Ramos (cell line): ENCODE data around the gene A3GALT2.

ENCODE experiments used
- in situ Hi-C: fragments of 300-500 bp; cut with MboI; formaldehyde crosslinking; loops from one replicate; pipeline ENCODE4 v1.14.3; 2022; ENCODE audit warnings: low sequenced_read_pairs; ENCODE audit not compliant: unreplicated experiment

A3GALT2 gene

GRCh38 chr1:33320619-33321165 is at the start of gene A3GALT2:
Gene A3GALT2 (minus strand): TSS chr1:33321098. CDS start chr1:33321098, 0 bp downstream.
- in situ Hi-C loops, result no loop called here

GRCh38 chr1:33370301-33370700 is 49.4 kb upstream of the A3GALT2 start:
- in situ Hi-C loops, result no loop called here

GRCh38 chr1:33369764-33370163 is 48.9 kb upstream of the A3GALT2 start:
- in situ Hi-C loops, result loop anchor here (5.0 kb wide), 1 partner anchor 72 kb away; no protein-coding TSS in a partner anchor

- in situ Hi-C loops, result loop anchor here (5.0 kb wide), 1 partner anchor 72 kb away; no protein-coding TSS in a partner anchor
Observed at GRCh38 chr1:33369081-33369480, 48.2 kb upstream of the A3GALT2 start.

- in situ Hi-C loops, result loop anchor here (5.0 kb wide), 1 partner anchor 71 kb away; no protein-coding TSS in a partner anchor
Observed at GRCh38 chr1:33368431-33368830, 47.5 kb upstream of the A3GALT2 start.

- in situ Hi-C loops, result loop anchor here (5.0 kb wide), 1 partner anchor 70 kb away; no protein-coding TSS in a partner anchor
Observed at GRCh38 chr1:33367485-33368405, 46.8 kb upstream of the A3GALT2 start.

GRCh38 chr1:33366762-33367484 is 46.0 kb upstream of the A3GALT2 start:
- in situ Hi-C loops, result loop anchor here (5.0 kb wide), 1 partner anchor 70 kb away; no protein-coding TSS in a partner anchor

GRCh38 chr1:33365560-33365997 is 44.7 kb upstream of the A3GALT2 start:
- in situ Hi-C loops, result loop anchor here (5.0 kb wide), 1 partner anchor 68 kb away; no protein-coding TSS in a partner anchor

- in situ Hi-C loops, result no loop called here
Observed at GRCh38 chr1:33364565-33364918, 43.6 kb upstream of the A3GALT2 start.

GRCh38 chr1:33363470-33363861 is 42.6 kb upstream of the A3GALT2 start:
- in situ Hi-C loops, result no loop called here

GRCh38 chr1:33363021-33363420 is 42.1 kb upstream of the A3GALT2 start:
- in situ Hi-C loops, result no loop called here

GRCh38 chr1:33361532-33362235 is 40.8 kb upstream of the A3GALT2 start:
- in situ Hi-C loops, result no loop called here

- in situ Hi-C loops, result no loop called here
Observed at GRCh38 chr1:33360367-33360766, 39.5 kb upstream of the A3GALT2 start.

GRCh38 chr1:33359931-33360330 is 39.0 kb upstream of the A3GALT2 start:
- in situ Hi-C loops, result no loop called here

- in situ Hi-C loops, result no loop called here
Observed at GRCh38 chr1:33358795-33359503, 38.1 kb upstream of the A3GALT2 start.

GRCh38 chr1:33358114-33358794 is 37.4 kb upstream of the A3GALT2 start:
- in situ Hi-C loops, result no loop called here

GRCh38 chr1:33357099-33357498 is 36.2 kb upstream of the A3GALT2 start:
- in situ Hi-C loops, result no loop called here

- in situ Hi-C loops, result no loop called here
Observed at GRCh38 chr1:33354707-33355316, 33.9 kb upstream of the A3GALT2 start.
